H9 (cell line): ENCODE measurements around the gene TTN. TPM values are rescaled to one million over a fixed set of nuclear protein-coding genes. Genes with fewer than 3 reads are reported as not detected.

Source experiments
- DNase-seq: peaks from one replicate; pipeline ENCODE4 v3.0.0-alpha.2; 2017
- H2AFZ ChIP-seq: one replicate; pipeline ENCODE4 v1.6.1; 2013; ENCODE audit warnings: mild to moderate bottlenecking, low read length, control low read depth, moderate library complexity
- H2AK5ac ChIP-seq: 2 replicates; pipeline ENCODE4 v1.6.1; 2013; ENCODE audit warnings: low read length, control low read depth, mixed read lengths; ENCODE audit not compliant: insufficient read length
- H2BK120ac ChIP-seq: one replicate; pipeline ENCODE4 v1.6.1; 2013; ENCODE audit warnings: low read depth, mild to moderate bottlenecking, low read length, control low read depth, inconsistent platforms; ENCODE audit not compliant: poor library complexity, severe bottlenecking
- H2BK12ac ChIP-seq: 2 replicates; pipeline ENCODE4 v1.6.1; 2013; ENCODE audit warnings: low read length, control low read depth, mixed read lengths, low read depth; ENCODE audit not compliant: insufficient read length
- H2BK15ac ChIP-seq: 2 replicates; pipeline ENCODE4 v1.6.1; 2013; ENCODE audit warnings: low read depth, low read length, control low read depth
- H2BK20ac ChIP-seq: one replicate; pipeline ENCODE4 v1.6.1; 2013; ENCODE audit warnings: low read depth, mild to moderate bottlenecking, low read length, control low read depth, inconsistent platforms; ENCODE audit not compliant: poor library complexity, severe bottlenecking
- H2BK5ac ChIP-seq: 2 replicates; pipeline ENCODE4 v1.6.1; 2013; ENCODE audit warnings: low read length, control low read depth, mixed read lengths; ENCODE audit not compliant: insufficient read length
- H3K14ac ChIP-seq: 2 replicates; pipeline ENCODE4 v1.6.1; 2013; ENCODE audit warnings: low read length, control low read depth; ENCODE audit not compliant: insufficient read depth
- H3K18ac ChIP-seq: 2 replicates; pipeline ENCODE4 v1.6.1; 2013; ENCODE audit warnings: low read depth, mild to moderate bottlenecking, mixed read lengths, low read length, control low read depth; ENCODE audit not compliant: insufficient read length
- H3K23ac ChIP-seq: 2 replicates; pipeline ENCODE4 v1.6.1; 2013; ENCODE audit warnings: low read length, control low read depth, mixed read lengths, low read depth; ENCODE audit not compliant: insufficient read length
- H3K23me2 ChIP-seq: 2 replicates; pipeline ENCODE4 v1.6.1; 2013; ENCODE audit warnings: low read depth, mild to moderate bottlenecking, mixed read lengths, low read length, control low read depth; ENCODE audit not compliant: insufficient read length, poor library complexity, severe bottlenecking
- H3K27ac ChIP-seq: 2 replicates; pipeline ENCODE4 v1.5.1; 2013; ENCODE audit warnings: low read length, control low read depth, mixed read lengths, low read depth; ENCODE audit not compliant: insufficient read length
- H3K27me3 ChIP-seq: 2 replicates; pipeline ENCODE4 v1.6.1; 2013; ENCODE audit warnings: low read length, control low read depth, inconsistent platforms; ENCODE audit not compliant: insufficient read depth
- H3K4ac ChIP-seq: 2 replicates; pipeline ENCODE4 v1.6.1; 2013; ENCODE audit warnings: low read depth, mild to moderate bottlenecking, control low read depth, inconsistent platforms, low read length, moderate library complexity
- H3K4me1 ChIP-seq: 2 replicates; pipeline ENCODE4 v1.6.1; 2013; ENCODE audit warnings: low read length, control low read depth, inconsistent platforms; ENCODE audit not compliant: insufficient read depth
- H3K4me2 ChIP-seq: 2 replicates; pipeline ENCODE4 v1.6.1; 2013; ENCODE audit warnings: low read length, control low read depth, mixed read lengths; ENCODE audit not compliant: insufficient read length, insufficient read depth
- H3K56ac ChIP-seq: 2 replicates; pipeline ENCODE4 v1.6.1; 2013; ENCODE audit warnings: low read depth, mild to moderate bottlenecking, mixed read lengths, low read length, control low read depth; ENCODE audit not compliant: insufficient read length
- H3K79me1 ChIP-seq: 2 replicates; pipeline ENCODE4 v1.6.1; 2013; ENCODE audit warnings: low read depth, mild to moderate bottlenecking, moderate library complexity, low read length, control low read depth, inconsistent platforms; ENCODE audit not compliant: insufficient read depth, poor library complexity, severe bottlenecking
- H3K79me2 ChIP-seq: 2 replicates; pipeline ENCODE4 v1.6.1; 2013; ENCODE audit warnings: low read length, control low read depth, inconsistent platforms; ENCODE audit not compliant: insufficient read depth
- H3K9ac ChIP-seq: 2 replicates; pipeline ENCODE4 v1.6.1; 2013; ENCODE audit warnings: low read length, control low read depth, mixed read lengths; ENCODE audit not compliant: insufficient read length; ENCODE audit errors: extremely low read depth
- H3K9me3 ChIP-seq: one replicate; pipeline ENCODE4 v1.6.1; 2013; ENCODE audit warnings: low read depth, low read length, inconsistent platforms; ENCODE audit not compliant: control insufficient read depth
- H3T11ph ChIP-seq: one replicate; pipeline ENCODE4 v1.6.1; 2013; ENCODE audit warnings: mild to moderate bottlenecking, low read length, control low read depth, inconsistent platforms
- H4K20me1 ChIP-seq: one replicate; pipeline ENCODE4 v1.6.1; 2013; ENCODE audit not compliant: control insufficient read depth, insufficient read length, insufficient read depth
- H4K5ac ChIP-seq: 2 replicates; pipeline ENCODE4 v1.6.1; 2013; ENCODE audit warnings: low read depth, mild to moderate bottlenecking, mixed read lengths, low read length, control low read depth; ENCODE audit not compliant: insufficient read length
- H4K8ac ChIP-seq: replicated peaks from 2 replicates; pipeline ENCODE4 v1.6.1; 2013; ENCODE audit warnings: low read length, control low read depth, mixed read lengths, low read depth; ENCODE audit not compliant: insufficient read length
- H4K91ac ChIP-seq: 2 replicates; pipeline ENCODE4 v1.6.1; 2013; ENCODE audit warnings: low read depth, mild to moderate bottlenecking, moderate library complexity, mixed read lengths, low read length, control low read depth; ENCODE audit not compliant: insufficient read length
- H3K27ac Mint-ChIP-seq, 3 experiments: 2 replicates in 2 of 3; 3 replicates in 1 of 3; pipeline ENCODE4 v1.8.0; 2020 to 2021; ENCODE audit warnings: mixed read lengths in 3 of 3, mild to moderate bottlenecking in 1 of 3, moderate library complexity in 1 of 3
- H3K27me3 Mint-ChIP-seq: 2 replicates; pipeline ENCODE4 v1.8.0; 2021; ENCODE audit warnings: low read depth, mild to moderate bottlenecking, moderate library complexity, mixed read lengths
- H3K36me3 Mint-ChIP-seq, 3 experiments: 2 replicates in 2 of 3; 3 replicates in 1 of 3; pipeline ENCODE4 v1.8.0; 2020 to 2021; ENCODE audit warnings: low read depth in 3 of 3, mixed read lengths in 3 of 3; ENCODE audit not compliant: insufficient read depth in 1 of 3
- H3K4me1 Mint-ChIP-seq, 2 experiments: 2 replicates each; pipeline ENCODE4 v1.8.0; 2020; ENCODE audit warnings: mixed read lengths in 2 of 2
- H3K4me3 Mint-ChIP-seq, 2 experiments: 2 replicates in 1 of 2; 3 replicates in 1 of 2; pipeline ENCODE4 v1.8.0; 2020 to 2021; ENCODE audit warnings: mild to moderate bottlenecking in 2 of 2, mixed read lengths in 2 of 2, moderate library complexity in 1 of 2
- H3K9me3 Mint-ChIP-seq, 2 experiments: 2 replicates in 1 of 2; 3 replicates in 1 of 2; pipeline ENCODE4 v1.8.0; 2020; ENCODE audit warnings: mild to moderate bottlenecking in 2 of 2, mixed read lengths in 2 of 2, moderate library complexity in 1 of 2
- CTCF ChIP-seq: fragments of 200-600 bp; sonication (generic); conservative IDR thresholded peaks from 3 replicates; pipeline ENCODE4 v1.8.0; 2021; ENCODE audit warnings: antibody characterized with exemption, mild to moderate bottlenecking
- WGBS: extraction: QIAGEN DNeasy Blood & Tissue Kit; methylation state at CpG from one replicate; pipeline ENCODE4 v1.1.7; 2013; ENCODE audit warnings: missing lambda C conversion rate, low lambda C conversion rate, mixed read lengths; ENCODE audit not compliant: insufficient read length; ENCODE audit errors: extremely low coverage; 5-methylcytosine and 5-hydroxymethylcytosine counted together
- total RNA-seq: library from RNA; stranded (reverse); gene quantifications from 2 replicates; pipeline ENCODE4 v1.2.1, GENCODE V29; 2021

Gene TTN
- total RNA-seq, 1 experiment from 2014 or later = 0.70 TPM

DNA sequence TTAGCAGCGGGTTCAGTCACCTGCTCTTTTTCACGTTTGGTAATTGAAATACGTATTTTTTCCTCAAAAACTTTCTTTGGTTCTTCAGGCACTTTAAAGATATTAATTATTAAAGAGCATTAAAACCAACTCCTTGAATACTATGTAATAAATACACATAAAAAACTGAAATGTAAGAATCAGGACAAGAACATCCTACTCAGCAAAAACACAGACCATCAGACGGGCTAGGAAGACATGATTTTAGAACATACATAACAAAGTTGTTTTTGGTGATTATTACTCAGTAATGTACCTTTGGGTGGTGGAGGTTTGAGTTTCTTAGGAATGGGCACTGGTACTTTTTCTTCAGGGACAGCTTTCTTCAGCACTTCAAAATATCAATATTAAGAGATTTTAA lies 126.1 kb downstream of the TTN start:
- Histone ChIP-seq H3K9me3 (no peaks in the 10 kb centered on the region), H3T11ph (no peak overlapping the region), H3K4ac (no peak overlapping the region), H3K27ac (no peak overlapping the region), H4K5ac (no peak overlapping the region), H3K23ac (no peak overlapping the region), H4K91ac (no peak overlapping the region), H3K4me2 (no peak overlapping the region), H2BK20ac (no peak overlapping the region), H3K56ac (no peak overlapping the region), H3K14ac (no peak overlapping the region), H3K27me3 (no peaks in the 10 kb centered on the region), H2BK12ac (no peak overlapping the region), H4K20me1 (no peaks in the 10 kb centered on the region), H3K18ac (no peak overlapping the region), H2AFZ (no peak overlapping the region), H3K4me1 (no peaks in the 10 kb centered on the region), H4K8ac (no peak overlapping the region), H2AK5ac (no peak overlapping the region), H2BK120ac (no peak overlapping the region), H3K9ac (no peak overlapping the region), H2BK15ac (no peak overlapping the region), H3K79me2 (no peaks in the 10 kb centered on the region), H3K79me1 (no peaks in the 10 kb centered on the region), H3K23me2 (no peaks in the 10 kb centered on the region), H2BK5ac (no peak overlapping the region)
- H3K36me3 Mint-ChIP-seq = no peaks in the 10 kb centered on the region
- H3K4me1 Mint-ChIP-seq = no peaks in the 10 kb centered on the region
- no peak overlapping the region for H3K4me3 Mint-ChIP-seq
- no CpG with 5 or more reads among the region's 4 CpGs for WGBS
- no peaks in the 10 kb centered on the region for H3K9me3 Mint-ChIP-seq
- no peak for DNase-seq
- no peak overlapping the region for H3K27ac Mint-ChIP-seq
- TF ChIP-seq CTCF = no peak
- no peaks in the 10 kb centered on the region for H3K27me3 Mint-ChIP-seq
